HUES6 (cell line): ENCODE data around the gene AADACL2.

Experiments
- H3K27ac ChIP-seq: 2 replicates; pipeline ENCODE4 v1.7.0; 2013; ENCODE audit warnings: low read depth, mild to moderate bottlenecking, low read length, inconsistent platforms
- H3K27me3 ChIP-seq: 2 replicates; pipeline ENCODE4 v1.6.1; 2013; ENCODE audit warnings: low read length; ENCODE audit not compliant: control insufficient read depth, insufficient read depth
- H3K36me3 ChIP-seq: 2 replicates; pipeline ENCODE4 v1.6.1; 2013; ENCODE audit warnings: low read length; ENCODE audit not compliant: control insufficient read depth, insufficient read depth
- H3K4me1 ChIP-seq: 2 replicates; pipeline ENCODE4 v1.6.1; 2013; ENCODE audit warnings: low read length; ENCODE audit not compliant: control insufficient read depth, insufficient read depth
- H3K4me3 ChIP-seq: 2 replicates; pipeline ENCODE4 v1.5.1; 2013; ENCODE audit warnings: low read depth, low read length
- H3K9ac ChIP-seq: one replicate; pipeline ENCODE4 v1.6.1; 2013; ENCODE audit warnings: mild to moderate bottlenecking, low read length
- H3K9me3 ChIP-seq: 2 replicates; pipeline ENCODE4 v1.6.1; 2013; ENCODE audit warnings: low read depth, low read length; ENCODE audit not compliant: control insufficient read depth, insufficient read depth

Gene AADACL2

DNA sequence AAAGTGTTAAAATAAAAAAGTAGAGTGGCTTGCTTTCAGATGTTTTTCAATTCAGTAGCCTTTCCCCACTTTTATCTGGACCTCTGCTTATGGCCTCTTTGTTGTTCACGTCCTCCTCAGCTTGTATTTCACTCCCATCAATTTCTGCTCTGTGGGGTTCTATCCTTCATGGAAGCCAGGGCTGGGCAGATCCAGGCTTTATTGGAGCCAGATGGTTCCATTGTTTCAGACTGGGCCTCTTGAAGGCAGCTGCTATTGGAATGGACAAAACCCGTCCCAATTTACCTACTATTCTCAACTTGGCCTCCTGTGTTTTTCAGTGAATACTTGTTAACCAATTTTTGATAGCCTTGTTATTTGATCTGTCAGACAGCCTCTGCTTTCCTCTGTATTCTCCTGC is 10.9 kb upstream of the AADACL2 start:
- Histone ChIP-seq H3K9ac (no peak overlapping the region), H3K4me3 (no peak overlapping the region), H3K36me3 (no peaks in the 10 kb centered on the region), H3K27ac (no peak overlapping the region), H3K4me1 (no peaks in the 10 kb centered on the region), H3K9me3 (peaks cover 9% of the 10 kb centered on the region), H3K27me3 (no peaks in the 10 kb centered on the region)

- Histone ChIP-seq H3K36me3 (no peaks in the 10 kb centered on the region), H3K4me3 (no peak overlapping the region), H3K9ac (no peak overlapping the region), H3K4me1 (no peaks in the 10 kb centered on the region), H3K27me3 (no peaks in the 10 kb centered on the region), H3K27ac (no peak overlapping the region), H3K9me3 (peaks cover 9% of the 10 kb centered on the region)
Observed at GRCh38 chr3:151724576-151725562, 8.9 kb upstream of the AADACL2 start.

DNA sequence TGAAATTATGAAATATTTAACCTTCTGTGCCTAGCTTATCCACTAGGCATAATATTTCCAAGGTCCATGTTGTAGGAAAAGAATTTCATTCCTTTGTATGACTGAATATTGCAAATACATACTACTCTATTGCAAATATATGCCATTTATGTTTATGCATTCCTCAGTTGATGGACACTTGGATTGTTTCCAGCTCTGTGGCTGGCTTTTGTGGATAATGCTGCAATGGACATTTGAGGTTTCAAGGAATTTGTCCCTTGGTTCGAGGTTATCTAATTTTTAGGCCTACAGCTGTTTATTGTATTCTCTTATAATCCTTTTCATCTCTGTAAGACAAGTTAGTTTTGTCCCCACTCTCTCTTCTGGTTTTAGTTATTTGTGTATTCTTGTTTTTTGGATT is 7.7 kb upstream of the AADACL2 start:
- no peak overlapping the region for H3K9ac ChIP-seq
- no peaks in the 10 kb centered on the region for H3K4me1 ChIP-seq
- no peaks in the 10 kb centered on the region for H3K36me3 ChIP-seq
- H3K27ac ChIP-seq: no peak overlapping the region
- peaks cover 9% of the 10 kb centered on the region for H3K9me3 ChIP-seq
- H3K27me3 ChIP-seq: no peaks in the 10 kb centered on the region
- H3K4me3 ChIP-seq: no peak overlapping the region

DNA sequence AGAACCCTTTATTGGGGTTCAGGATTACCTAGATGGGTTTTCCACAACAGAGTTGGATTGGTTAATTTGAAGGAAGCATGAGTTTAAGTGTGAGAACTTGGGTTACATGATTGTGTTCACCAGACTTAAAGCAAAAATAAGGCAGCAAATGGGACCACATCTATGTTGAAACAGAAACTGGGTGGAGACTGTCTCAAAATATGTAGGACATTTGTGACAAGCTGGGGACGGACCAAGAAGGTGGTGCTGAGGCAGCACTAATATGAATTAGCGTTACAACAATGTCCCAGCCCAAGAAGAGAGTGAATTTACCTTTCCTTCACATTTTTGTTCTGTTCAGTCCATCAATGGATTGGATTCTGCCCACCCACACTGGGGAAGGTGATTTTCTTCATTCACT is 866 bp upstream of the AADACL2 start:
- Histone ChIP-seq H3K9me3 (no peaks in the 10 kb centered on the region), H3K4me3 (no peak overlapping the region), H3K36me3 (no peaks in the 10 kb centered on the region), H3K27ac (no peak overlapping the region), H3K27me3 (no peaks in the 10 kb centered on the region), H3K9ac (no peak overlapping the region), H3K4me1 (no peaks in the 10 kb centered on the region)

- Histone ChIP-seq H3K9me3 (no peaks in the 10 kb centered on the region), H3K4me1 (no peaks in the 10 kb centered on the region), H3K36me3 (no peaks in the 10 kb centered on the region), H3K4me3 (no peak overlapping the region), H3K27ac (no peak overlapping the region), H3K9ac (no peak overlapping the region), H3K27me3 (no peaks in the 10 kb centered on the region)
Observed at GRCh38 chr3:151740581-151740980, 6.9 kb downstream of the AADACL2 start.

- Histone ChIP-seq H3K9me3 (no peaks in the 10 kb centered on the region; the same call in 1 of the 2 replicates), H3K27me3 (no peaks in the 10 kb centered on the region), H3K9ac (no peak overlapping the region), H3K4me1 (no peaks in the 10 kb centered on the region), H3K36me3 (no peaks in the 10 kb centered on the region), H3K27ac (no peak overlapping the region), H3K4me3 (no peak overlapping the region)
Observed at GRCh38 chr3:151743855-151744254, 10.1 kb downstream of the AADACL2 start.

DNA sequence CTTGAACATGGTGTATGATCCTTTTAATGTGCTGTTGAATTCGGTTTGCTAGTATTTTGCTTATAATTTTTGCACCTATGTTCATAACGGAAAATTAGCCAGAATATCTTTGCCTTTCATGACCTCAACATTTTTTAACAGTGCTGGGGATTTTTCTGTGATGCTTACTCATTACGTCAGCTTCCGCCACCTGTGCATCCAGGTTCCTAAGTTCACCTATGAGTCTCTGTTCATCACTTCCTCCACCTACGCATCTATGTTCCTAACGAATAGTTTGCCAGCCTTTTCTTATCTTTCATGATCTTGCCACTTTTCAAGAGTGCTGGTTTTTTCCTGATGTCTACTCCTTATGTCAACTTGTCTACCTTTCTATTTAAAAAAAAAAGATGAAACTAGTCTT is 16.5 kb downstream of the AADACL2 start:
- no peaks in the 10 kb centered on the region; the same call in 1 of the 2 replicates for H3K9me3 ChIP-seq
- no peaks in the 10 kb centered on the region for H3K36me3 ChIP-seq
- H3K9ac ChIP-seq: no peak overlapping the region
- H3K4me3 ChIP-seq: no peak overlapping the region
- H3K4me1 ChIP-seq: no peaks in the 10 kb centered on the region
- H3K27me3 ChIP-seq: no peaks in the 10 kb centered on the region
- no peak overlapping the region for H3K27ac ChIP-seq

DNA sequence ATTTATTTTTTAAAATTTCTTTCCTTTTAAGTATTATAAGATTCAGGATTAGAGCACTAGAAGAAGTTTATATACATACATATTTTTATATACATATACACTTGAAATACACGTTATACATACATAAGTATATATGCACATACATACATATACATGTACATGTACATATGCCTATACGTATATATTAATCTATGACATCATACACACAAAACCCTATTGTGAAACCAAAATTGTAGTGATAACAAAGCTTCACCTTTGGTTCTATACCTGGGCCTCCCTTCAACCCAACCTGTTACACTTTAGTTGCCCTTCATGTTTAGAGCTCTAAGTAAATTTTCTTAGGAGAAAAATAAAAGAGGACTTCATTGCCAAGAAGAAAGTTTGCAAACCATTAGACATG is 17.0 kb downstream of the AADACL2 start:
- Histone ChIP-seq H3K27me3 (no peaks in the 10 kb centered on the region), H3K9me3 (no peaks in the 10 kb centered on the region; the same call in 1 of the 2 replicates), H3K36me3 (no peaks in the 10 kb centered on the region), H3K27ac (no peak overlapping the region), H3K4me3 (no peak overlapping the region), H3K4me1 (no peaks in the 10 kb centered on the region), H3K9ac (no peak overlapping the region)

DNA sequence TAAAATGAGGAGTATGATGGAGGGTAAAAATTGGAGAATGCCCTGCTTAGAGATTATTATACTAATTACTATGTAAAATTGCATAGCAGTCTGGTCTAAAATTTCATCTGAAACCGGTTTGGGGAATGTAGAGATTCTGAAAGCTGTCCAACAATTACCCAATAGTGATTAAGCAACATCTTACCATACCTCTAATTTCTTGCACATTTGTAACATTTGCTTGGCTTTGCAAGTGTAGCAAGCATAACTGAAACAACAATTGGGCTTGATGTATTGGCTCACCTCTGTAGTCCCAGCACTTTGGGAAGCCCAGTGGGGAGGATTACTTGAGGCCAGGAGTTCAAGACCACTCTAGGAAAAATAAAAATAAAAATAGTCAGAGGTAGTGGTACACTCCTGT is 17.4 kb downstream of the AADACL2 start:
- Histone ChIP-seq H3K27ac (no peak overlapping the region), H3K9me3 (no peaks in the 10 kb centered on the region; the same call in 1 of the 2 replicates), H3K36me3 (no peaks in the 10 kb centered on the region), H3K9ac (no peak overlapping the region), H3K4me1 (no peaks in the 10 kb centered on the region), H3K27me3 (no peaks in the 10 kb centered on the region), H3K4me3 (no peak overlapping the region)

DNA sequence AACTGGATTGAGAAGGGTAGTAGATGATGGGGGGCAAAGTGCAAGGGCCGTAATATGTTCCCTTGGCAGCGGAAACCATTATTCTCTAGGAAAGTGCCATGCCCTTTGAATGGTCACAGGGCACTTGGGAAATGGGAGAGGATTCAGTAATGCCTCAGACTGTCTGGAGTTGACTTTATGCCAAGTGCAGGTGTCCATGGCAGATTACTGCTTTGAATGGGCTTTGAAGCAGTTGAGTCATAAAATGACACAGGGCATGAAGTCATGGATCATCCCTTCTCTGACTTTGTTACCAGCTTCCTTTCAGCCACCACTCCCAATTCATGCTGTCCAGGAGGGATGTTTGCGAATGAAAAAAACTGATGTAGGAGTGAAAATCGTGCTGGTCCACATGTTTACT is 20.1 kb downstream of the AADACL2 start:
- no peaks in the 10 kb centered on the region for H3K36me3 ChIP-seq
- no peak overlapping the region for H3K27ac ChIP-seq
- H3K4me3 ChIP-seq: no peak overlapping the region
- no peaks in the 10 kb centered on the region for H3K4me1 ChIP-seq
- H3K9ac ChIP-seq: no peak overlapping the region
- H3K27me3 ChIP-seq: no peaks in the 10 kb centered on the region
- no peaks in the 10 kb centered on the region; the same call in 1 of the 2 replicates for H3K9me3 ChIP-seq

DNA sequence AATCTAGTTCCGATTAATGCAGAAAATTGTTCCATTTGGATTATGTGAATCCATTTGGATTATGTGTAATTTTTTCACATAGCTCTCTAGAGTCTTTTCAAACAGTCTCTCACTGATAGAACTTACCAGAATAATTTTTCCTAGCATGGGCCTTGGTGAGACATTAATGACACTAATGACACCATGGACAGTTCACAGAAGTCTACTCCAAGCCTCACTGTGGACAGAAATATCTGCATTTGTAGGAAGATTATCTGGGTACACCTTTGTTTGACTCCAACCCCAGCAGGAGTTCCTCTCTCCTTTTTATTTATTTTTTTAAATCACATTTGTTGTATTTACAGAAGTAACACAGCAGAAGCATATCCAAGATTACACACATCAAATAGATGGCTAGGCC is 27.9 kb downstream of the AADACL2 start:
- Histone ChIP-seq H3K4me1 (no peaks in the 10 kb centered on the region), H3K4me3 (no peak overlapping the region), H3K9ac (no peak overlapping the region), H3K9me3 (no peaks in the 10 kb centered on the region), H3K36me3 (no peaks in the 10 kb centered on the region), H3K27ac (no peak overlapping the region), H3K27me3 (no peaks in the 10 kb centered on the region)
